ENCODE measurements around the gene ARHGAP18.
A peak's percentile ranks its signal among the peaks of the same experiment; 100 is the strongest.
"Not testable (repeated sequence)": the region's sequence is repeated elsewhere in the genome, so short reads cannot be mapped to it uniquely, and the experiment has no call there.

Gene ARHGAP18

DNA sequence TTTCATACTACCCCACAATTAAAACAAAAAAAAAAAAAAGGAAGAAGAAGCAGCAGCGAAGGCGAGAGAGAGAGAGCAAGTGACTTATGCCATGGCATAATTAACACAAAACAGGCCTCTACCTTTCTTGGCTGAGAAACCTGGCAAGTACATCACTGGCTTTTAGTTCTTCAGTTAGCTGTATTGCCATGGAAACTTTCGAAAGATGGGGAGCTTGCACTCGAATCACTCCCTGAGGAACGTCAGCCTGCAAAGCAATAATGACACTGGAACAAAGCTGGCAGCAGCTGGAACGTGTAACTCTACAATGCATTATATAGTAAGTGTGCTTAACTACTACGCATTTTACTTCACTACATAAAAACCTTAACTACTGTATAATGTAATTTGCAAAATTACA lies 126.1 kb downstream of the ARHGAP18 start:
- no peak overlapping the region for H3K4me3 ChIP-seq (ENCODE audit: low read length)
- no peaks in the 10 kb centered on the region for H3K27me3 ChIP-seq (ENCODE audit: control insufficient read depth, insufficient read depth, low read length)
- no peak overlapping the region for H3K27ac ChIP-seq (ENCODE audit: low read length)
- H3K4me1 ChIP-seq (ENCODE audit: control insufficient read depth, low read depth, low read length): no peaks in the 10 kb centered on the region
- H3K36me3 ChIP-seq (ENCODE audit: control insufficient read depth, low read depth, low read length): no peaks in the 10 kb centered on the region
- no peaks in the 10 kb centered on the region for H3K9me3 ChIP-seq (ENCODE audit: control insufficient read depth, low read depth, low read length)
- H3K9ac ChIP-seq (ENCODE audit: low read length): no peak overlapping the region

DNA sequence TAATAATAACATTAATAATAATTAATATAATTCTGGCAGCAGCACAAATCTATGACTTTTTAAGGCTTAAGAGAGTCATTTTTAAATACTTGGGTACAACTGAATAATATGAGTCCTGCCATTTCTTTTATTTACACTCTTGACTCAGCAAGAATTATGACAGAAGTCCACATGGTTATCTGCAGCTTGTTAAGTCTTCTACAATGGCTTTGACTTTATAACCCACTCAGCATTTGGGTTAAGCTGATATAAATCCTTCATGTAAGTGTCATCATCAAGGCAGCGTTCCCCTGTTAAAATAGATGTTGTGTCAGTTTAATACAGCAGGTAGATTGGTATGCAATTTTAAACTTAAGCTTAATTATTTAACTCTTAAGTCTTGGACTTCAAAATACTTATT lies 131.7 kb downstream of the ARHGAP18 start:
- H3K9ac ChIP-seq (ENCODE audit: low read length): no peak overlapping the region
- H3K27me3 ChIP-seq (ENCODE audit: control insufficient read depth, insufficient read depth, low read length): no peaks in the 10 kb centered on the region
- no peak overlapping the region for H3K4me3 ChIP-seq (ENCODE audit: low read length)
- H3K4me1 ChIP-seq (ENCODE audit: control insufficient read depth, low read depth, low read length): no peaks in the 10 kb centered on the region
- H3K9me3 ChIP-seq (ENCODE audit: control insufficient read depth, low read depth, low read length): no peaks in the 10 kb centered on the region
- no peaks in the 10 kb centered on the region for H3K36me3 ChIP-seq (ENCODE audit: control insufficient read depth, low read depth, low read length)
- H3K27ac ChIP-seq (ENCODE audit: low read length): no peak overlapping the region

DNA sequence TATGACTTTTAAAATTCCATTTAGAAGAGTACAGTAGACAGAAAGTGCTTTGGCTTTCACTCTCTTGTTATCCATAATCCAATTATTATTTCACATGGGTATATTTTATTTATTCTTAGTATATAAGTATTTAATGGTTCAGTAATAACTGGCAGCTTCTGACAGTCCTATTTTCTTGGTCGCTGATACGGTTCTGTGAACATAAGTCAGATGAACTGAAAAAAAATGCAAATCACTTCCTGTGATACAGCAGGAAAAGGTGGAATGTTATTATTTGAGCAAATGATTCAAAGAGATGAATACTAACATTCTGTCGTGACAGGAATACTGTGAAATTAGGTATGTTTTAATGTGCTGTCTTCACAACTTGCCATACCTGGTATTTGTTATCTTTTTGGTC lies 132.3 kb downstream of the ARHGAP18 start:
- H3K4me1 ChIP-seq (ENCODE audit: control insufficient read depth, low read depth, low read length): no peaks in the 10 kb centered on the region
- no peak overlapping the region for H3K4me3 ChIP-seq (ENCODE audit: low read length)
- H3K9ac ChIP-seq (ENCODE audit: low read length): no peak overlapping the region
- H3K9me3 ChIP-seq (ENCODE audit: control insufficient read depth, low read depth, low read length): no peaks in the 10 kb centered on the region
- H3K27me3 ChIP-seq (ENCODE audit: control insufficient read depth, insufficient read depth, low read length): no peaks in the 10 kb centered on the region
- no peak overlapping the region for H3K27ac ChIP-seq (ENCODE audit: low read length)
- no peaks in the 10 kb centered on the region for H3K36me3 ChIP-seq (ENCODE audit: control insufficient read depth, low read depth, low read length)

DNA sequence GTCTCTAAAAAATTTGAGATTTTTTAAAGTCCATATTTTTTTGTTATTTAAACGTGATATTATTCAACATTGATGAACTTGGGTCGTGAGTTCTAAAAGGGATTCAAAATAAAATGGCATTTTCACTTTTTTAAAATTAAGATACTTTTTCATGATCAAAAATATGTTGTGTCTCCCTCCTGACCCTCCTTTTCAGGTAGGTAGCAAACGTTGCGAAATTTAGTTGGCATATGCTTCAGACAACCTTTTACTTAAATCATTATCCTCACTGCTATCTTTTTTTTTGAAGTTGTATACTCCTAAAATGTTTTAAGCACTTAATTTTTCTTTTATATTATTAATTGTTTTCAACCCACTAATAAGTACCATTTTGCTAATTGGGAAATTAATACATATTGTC lies 133.5 kb downstream of the ARHGAP18 start:
- Histone ChIP-seq H3K9me3 (ENCODE audit: control insufficient read depth, low read depth, low read length) (no peaks in the 10 kb centered on the region), H3K9ac (ENCODE audit: low read length) (no peak overlapping the region), H3K4me3 (ENCODE audit: low read length) (no peak overlapping the region), H3K36me3 (ENCODE audit: control insufficient read depth, low read depth, low read length) (no peaks in the 10 kb centered on the region), H3K27me3 (ENCODE audit: control insufficient read depth, insufficient read depth, low read length) (no peaks in the 10 kb centered on the region), H3K4me1 (ENCODE audit: control insufficient read depth, low read depth, low read length) (no peaks in the 10 kb centered on the region), H3K27ac (ENCODE audit: low read length) (no peak overlapping the region)

DNA sequence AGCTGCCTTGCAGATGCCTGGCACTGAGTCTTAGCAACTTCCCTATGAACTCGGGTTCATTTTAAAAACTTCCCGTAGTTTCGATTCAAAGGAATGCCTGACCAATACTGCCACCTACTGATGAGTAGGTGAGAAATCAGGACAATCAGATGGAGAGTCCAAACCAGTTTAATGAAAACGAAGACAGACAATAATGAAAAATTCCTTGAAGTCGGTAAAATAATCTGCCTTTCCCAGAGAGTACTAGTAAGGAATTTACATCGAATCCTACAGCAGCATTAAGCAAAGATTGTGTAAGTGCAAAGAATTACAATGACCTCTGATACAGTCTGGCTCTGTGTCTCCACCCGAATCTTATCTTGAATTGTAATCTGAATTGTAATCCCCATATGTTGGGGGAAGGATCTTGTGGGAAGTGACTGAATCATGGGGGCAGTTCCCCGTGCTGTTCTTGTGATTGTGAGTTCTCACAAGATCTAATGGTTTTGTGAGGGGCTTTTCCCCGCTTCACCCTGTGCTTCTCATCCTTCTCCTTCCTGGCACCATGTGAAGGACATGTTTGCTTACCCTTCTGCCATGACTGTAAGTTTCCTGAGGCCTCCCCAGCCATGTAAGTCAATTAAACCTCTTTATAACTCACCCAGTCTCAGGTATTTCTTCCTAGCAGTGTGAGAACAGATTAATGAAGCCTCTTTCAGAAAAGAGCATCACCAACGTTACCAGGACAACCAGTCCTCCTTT lies 134.4 kb downstream of the ARHGAP18 start:
- H3K27ac ChIP-seq (ENCODE audit: low read length): peak overlapping the region; percentile 37
- no peaks in the 10 kb centered on the region for H3K36me3 ChIP-seq (ENCODE audit: control insufficient read depth, low read depth, low read length)
- no peaks in the 10 kb centered on the region for H3K27me3 ChIP-seq (ENCODE audit: control insufficient read depth, insufficient read depth, low read length)
- H3K4me1 ChIP-seq (ENCODE audit: control insufficient read depth, low read depth, low read length): no peaks in the 10 kb centered on the region
- H3K9ac ChIP-seq (ENCODE audit: low read length): no peak overlapping the region
- no peaks in the 10 kb centered on the region for H3K9me3 ChIP-seq (ENCODE audit: control insufficient read depth, low read depth, low read length)
- no peak overlapping the region for H3K4me3 ChIP-seq (ENCODE audit: low read length)

DNA sequence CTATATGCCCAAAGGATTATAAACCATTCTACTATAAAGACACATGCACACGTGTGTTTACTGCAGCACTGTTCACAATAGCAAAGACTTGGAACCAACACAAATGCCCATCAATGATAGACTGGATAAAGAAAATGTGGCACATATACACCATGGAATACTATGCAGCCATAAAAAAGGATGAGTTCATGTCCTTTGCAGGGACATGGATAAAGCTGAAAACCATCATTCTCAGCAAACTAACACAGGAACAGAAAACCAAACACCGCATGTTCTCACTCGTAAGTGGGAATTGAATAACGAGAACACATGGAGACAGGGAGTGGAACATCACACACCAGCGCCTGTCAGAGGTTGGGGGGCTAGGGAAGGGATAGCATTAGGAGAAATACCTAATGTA lies 135.4 kb downstream of the ARHGAP18 start:
- H3K27me3 ChIP-seq (ENCODE audit: control insufficient read depth, insufficient read depth, low read length); H3K9me3 ChIP-seq (ENCODE audit: control insufficient read depth, low read depth, low read length); H3K4me3 ChIP-seq (ENCODE audit: low read length); H3K9ac ChIP-seq (ENCODE audit: low read length); H3K4me1 ChIP-seq (ENCODE audit: control insufficient read depth, low read depth, low read length); H3K27ac ChIP-seq (ENCODE audit: low read length); H3K36me3 ChIP-seq (ENCODE audit: control insufficient read depth, low read depth, low read length): not testable (repeated sequence)

DNA sequence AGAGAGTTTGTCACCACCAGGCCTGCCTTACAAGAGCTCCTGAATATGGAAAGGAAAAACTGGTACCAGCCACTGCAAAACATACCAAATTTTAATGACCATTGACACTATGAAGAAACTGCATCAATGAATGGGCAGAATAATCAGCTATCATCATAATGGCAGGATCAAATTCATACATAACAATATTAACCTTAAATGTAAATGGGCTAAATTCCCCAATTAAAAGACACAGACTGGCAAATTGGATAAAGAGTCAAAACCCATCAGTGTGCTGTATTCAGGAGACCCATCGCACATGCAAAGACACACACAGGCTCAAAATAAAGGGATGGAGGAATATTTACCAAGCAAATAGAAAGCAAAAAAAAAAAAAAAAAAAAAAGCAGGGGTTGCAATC lies 139.0 kb downstream of the ARHGAP18 start:
- not testable (repeated sequence) for H3K9me3 ChIP-seq (ENCODE audit: control insufficient read depth, low read depth, low read length); H3K4me3 ChIP-seq (ENCODE audit: low read length); H3K4me1 ChIP-seq (ENCODE audit: control insufficient read depth, low read depth, low read length); H3K27ac ChIP-seq (ENCODE audit: low read length); H3K36me3 ChIP-seq (ENCODE audit: control insufficient read depth, low read depth, low read length); H3K27me3 ChIP-seq (ENCODE audit: control insufficient read depth, insufficient read depth, low read length); H3K9ac ChIP-seq (ENCODE audit: low read length)

DNA sequence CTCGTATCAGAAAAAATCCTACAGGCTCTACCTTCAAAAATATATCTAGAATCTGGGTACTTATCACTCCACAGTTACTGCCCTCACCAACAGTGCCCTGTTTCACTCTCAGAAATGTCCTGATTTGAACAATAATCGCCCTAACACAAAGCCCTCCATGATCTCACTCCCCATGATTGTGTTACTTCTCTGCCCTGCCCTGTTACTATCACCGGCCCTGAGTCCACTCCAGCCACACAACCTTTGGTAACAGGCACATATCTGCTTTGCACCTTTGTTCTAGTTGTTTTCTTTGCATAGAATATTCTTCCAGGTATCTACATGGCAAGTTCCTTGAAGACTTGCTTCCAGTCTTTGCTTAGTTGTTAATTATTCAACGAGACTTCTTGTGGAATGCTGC lies 142.0 kb downstream of the ARHGAP18 start:
- Histone ChIP-seq H3K4me3 (ENCODE audit: low read length) (no peak overlapping the region), H3K9me3 (ENCODE audit: control insufficient read depth, low read depth, low read length) (no peaks in the 10 kb centered on the region), H3K36me3 (ENCODE audit: control insufficient read depth, low read depth, low read length) (no peaks in the 10 kb centered on the region), H3K4me1 (ENCODE audit: control insufficient read depth, low read depth, low read length) (no peaks in the 10 kb centered on the region), H3K9ac (ENCODE audit: low read length) (no peak overlapping the region), H3K27me3 (ENCODE audit: control insufficient read depth, insufficient read depth, low read length) (no peaks in the 10 kb centered on the region), H3K27ac (ENCODE audit: low read length) (no peak overlapping the region)

DNA sequence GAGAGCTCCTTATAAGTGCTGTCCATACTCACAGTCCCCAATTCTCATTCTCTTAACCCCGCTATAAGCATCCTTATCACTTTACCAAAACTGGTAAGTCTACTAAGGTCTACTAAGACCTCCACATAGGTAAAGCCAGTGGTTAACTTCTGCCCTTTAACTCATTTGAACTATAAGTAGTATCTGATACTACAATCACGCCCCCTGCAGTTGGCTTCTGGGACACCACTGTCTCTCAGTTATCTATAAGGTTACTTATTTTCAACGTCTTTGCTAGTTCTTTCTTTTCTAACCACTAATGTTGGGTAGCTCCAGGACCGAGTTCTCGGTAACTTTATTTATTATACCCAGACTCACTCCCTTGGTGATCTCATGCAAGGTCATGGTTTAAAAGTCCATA lies 142.6 kb downstream of the ARHGAP18 start:
- no peak overlapping the region for H3K9ac ChIP-seq (ENCODE audit: low read length)
- no peaks in the 10 kb centered on the region for H3K36me3 ChIP-seq (ENCODE audit: control insufficient read depth, low read depth, low read length)
- H3K4me3 ChIP-seq (ENCODE audit: low read length): no peak overlapping the region
- H3K9me3 ChIP-seq (ENCODE audit: control insufficient read depth, low read depth, low read length): no peaks in the 10 kb centered on the region
- H3K27ac ChIP-seq (ENCODE audit: low read length): no peak overlapping the region
- H3K27me3 ChIP-seq (ENCODE audit: control insufficient read depth, insufficient read depth, low read length): no peaks in the 10 kb centered on the region
- H3K4me1 ChIP-seq (ENCODE audit: control insufficient read depth, low read depth, low read length): no peaks in the 10 kb centered on the region

DNA sequence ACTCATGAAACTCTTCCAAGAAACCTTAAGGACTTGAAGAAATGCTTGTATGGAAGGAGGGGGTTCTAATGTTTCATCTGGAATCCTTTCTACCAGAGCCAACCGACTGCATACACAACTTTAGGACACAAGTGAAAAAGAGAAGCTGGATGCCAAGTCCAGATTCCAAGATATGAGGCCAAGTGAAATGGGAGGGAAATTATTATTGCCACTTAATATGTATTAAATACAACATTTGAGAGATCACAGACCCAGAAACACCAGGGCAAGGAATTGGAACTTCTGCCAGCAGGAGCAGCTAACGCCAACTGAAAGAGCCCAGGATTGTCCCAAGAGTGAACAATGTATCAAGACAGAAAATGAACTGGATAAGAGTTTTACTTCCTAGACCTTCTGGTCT lies 144.2 kb downstream of the ARHGAP18 start:
- H3K4me1 ChIP-seq (ENCODE audit: control insufficient read depth, low read depth, low read length): no peaks in the 10 kb centered on the region
- H3K9me3 ChIP-seq (ENCODE audit: control insufficient read depth, low read depth, low read length): no peaks in the 10 kb centered on the region
- no peak overlapping the region for H3K4me3 ChIP-seq (ENCODE audit: low read length)
- H3K36me3 ChIP-seq (ENCODE audit: control insufficient read depth, low read depth, low read length): no peaks in the 10 kb centered on the region
- H3K27me3 ChIP-seq (ENCODE audit: control insufficient read depth, insufficient read depth, low read length): no peaks in the 10 kb centered on the region
- H3K9ac ChIP-seq (ENCODE audit: low read length): no peak overlapping the region
- no peak overlapping the region for H3K27ac ChIP-seq (ENCODE audit: low read length)

DNA sequence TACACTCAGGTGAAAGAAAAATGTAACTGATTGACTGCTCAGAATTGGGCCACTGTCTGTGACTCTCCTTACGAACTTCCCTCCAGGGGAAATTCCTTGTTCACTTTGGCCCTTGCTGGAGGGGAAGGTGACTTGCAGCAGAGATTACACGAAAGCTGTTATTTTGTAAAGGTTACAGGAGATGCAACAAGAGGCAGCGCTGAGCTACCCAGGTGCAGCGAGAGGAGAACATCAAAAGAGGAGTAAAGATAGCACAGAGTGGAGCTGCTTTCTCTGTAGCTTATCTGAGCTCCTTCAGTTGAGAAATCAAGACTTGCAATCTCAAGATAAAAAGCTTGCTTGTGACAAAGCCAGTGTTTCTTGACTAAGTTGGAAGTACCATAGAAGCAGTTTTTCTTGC lies 144.6 kb downstream of the ARHGAP18 start:
- H3K27ac ChIP-seq (ENCODE audit: low read length): no peak overlapping the region

DNA sequence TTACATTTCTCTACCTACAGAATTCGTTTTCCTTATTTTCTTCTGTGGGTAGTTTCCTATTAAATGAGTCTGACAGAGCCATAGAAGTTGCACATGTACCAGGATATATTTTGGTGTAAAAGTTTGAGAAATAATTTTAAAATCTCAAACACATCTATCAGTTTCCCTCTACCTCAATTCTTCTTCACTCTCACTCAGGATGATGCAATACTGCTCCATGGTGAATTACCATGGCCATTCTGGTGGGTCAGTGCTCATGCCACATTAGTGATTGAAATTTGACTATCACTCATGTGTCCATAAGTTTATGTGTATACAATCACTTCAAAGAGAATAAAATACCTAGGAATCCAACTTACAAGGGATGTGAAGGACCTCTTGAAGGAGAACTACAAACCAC lies 151.7 kb downstream of the ARHGAP18 start:
- no peaks in the 10 kb centered on the region for H3K4me1 ChIP-seq (ENCODE audit: control insufficient read depth, low read depth, low read length)
- H3K4me3 ChIP-seq (ENCODE audit: low read length): no peak overlapping the region
- no peaks in the 10 kb centered on the region for H3K9me3 ChIP-seq (ENCODE audit: control insufficient read depth, low read depth, low read length)
- H3K9ac ChIP-seq (ENCODE audit: low read length): no peak overlapping the region
- no peaks in the 10 kb centered on the region for H3K36me3 ChIP-seq (ENCODE audit: control insufficient read depth, low read depth, low read length)
- H3K27ac ChIP-seq (ENCODE audit: low read length): no peak overlapping the region
- no peaks in the 10 kb centered on the region for H3K27me3 ChIP-seq (ENCODE audit: control insufficient read depth, insufficient read depth, low read length)

More for the DNA sequence above, 144.6 kb downstream of the ARHGAP18 start:
- no peaks in the 10 kb centered on the region for H3K4me1 ChIP-seq (ENCODE audit: control insufficient read depth, low read depth, low read length)
- no peak overlapping the region for H3K9ac ChIP-seq (ENCODE audit: low read length)
- H3K4me3 ChIP-seq (ENCODE audit: low read length): no peak overlapping the region
- H3K27me3 ChIP-seq (ENCODE audit: control insufficient read depth, insufficient read depth, low read length): no peaks in the 10 kb centered on the region
- no peaks in the 10 kb centered on the region for H3K9me3 ChIP-seq (ENCODE audit: control insufficient read depth, low read depth, low read length)
- H3K36me3 ChIP-seq (ENCODE audit: control insufficient read depth, low read depth, low read length): no peaks in the 10 kb centered on the region
